ENCODE measurements around the gene NLRX1. TPM values are rescaled to one million over a fixed set of nuclear protein-coding genes. Genes with fewer than 3 reads are reported as not detected.
"Not testable (repeated sequence)": the region's sequence is repeated elsewhere in the genome, so short reads cannot be mapped to it uniquely, and the experiment has no call there.

The NLRX1 gene
- total RNA-seq, 1 experiment from 2014 or later, result 5.5 TPM

DNA sequence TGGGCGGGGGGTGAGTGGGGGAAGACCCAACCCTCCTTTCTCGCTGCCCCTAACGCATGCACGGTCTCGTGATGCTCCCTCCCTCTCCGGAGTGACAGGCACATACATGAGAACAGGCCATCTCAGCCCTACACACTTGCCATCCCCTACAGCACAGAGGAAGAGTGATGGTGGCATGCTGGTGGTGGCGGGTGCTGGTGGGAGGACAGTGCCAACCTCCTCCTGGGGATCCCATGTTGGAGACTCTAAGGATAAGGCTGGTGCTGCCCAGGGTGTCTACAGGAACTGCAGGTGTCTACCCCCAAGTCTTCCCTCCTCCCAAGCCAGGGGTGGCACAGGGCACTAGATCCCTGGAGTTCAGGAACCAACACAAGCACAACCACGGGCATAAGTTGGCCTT, 6.7 kb upstream of the NLRX1 start:
- DNase-seq (ENCODE audit: low read depth in 1 of 2, low spot score in 2 of 2), result no peak
- no peak overlapping the region for H3K27ac ChIP-seq
- H3K4me3 ChIP-seq, result no peak overlapping the region
- no peaks in the 10 kb centered on the region for H3K36me3 ChIP-seq
- no peaks in the 10 kb centered on the region for H3K9me3 ChIP-seq (replicated peaks)
- peaks cover 7% of the 10 kb centered on the region for H3K4me1 ChIP-seq (replicated peaks)
- H3K27me3 ChIP-seq (replicated peaks), result no peaks in the 10 kb centered on the region

DNA sequence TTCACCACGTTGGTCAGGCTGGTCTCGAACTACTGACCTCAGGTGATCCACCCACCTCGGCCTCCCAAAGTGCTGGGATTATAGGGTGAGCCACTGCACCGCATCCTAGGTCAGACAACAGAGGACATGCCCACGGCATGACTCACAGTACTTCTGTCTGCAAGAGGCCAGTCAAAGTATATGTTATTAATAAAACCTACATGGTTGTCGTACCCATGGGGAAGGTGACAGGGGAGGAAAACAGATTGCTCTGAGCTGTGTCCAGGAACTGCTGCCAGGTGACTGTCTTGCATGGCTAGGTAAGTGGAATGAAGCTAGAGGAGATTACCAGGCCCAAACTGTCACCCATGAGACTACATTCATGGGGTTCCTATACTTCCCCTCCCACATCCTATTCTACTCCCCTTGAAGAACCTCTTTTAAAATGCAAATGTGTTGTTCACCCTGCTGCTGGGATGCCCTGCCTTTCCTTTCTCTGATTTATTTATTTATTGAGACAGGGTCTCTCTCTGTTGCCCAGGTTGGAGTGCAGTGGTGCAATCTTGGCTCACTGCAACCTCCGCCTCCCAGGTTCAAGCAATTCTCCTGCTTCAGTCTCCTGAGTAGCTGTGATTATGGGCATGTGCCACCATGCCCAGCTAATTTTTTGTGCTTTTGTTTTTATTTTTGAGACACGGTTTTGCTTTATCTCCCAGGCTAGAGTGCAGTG, 2.0 kb upstream of the NLRX1 start:
- no peaks in the 10 kb centered on the region for H3K9me3 ChIP-seq (replicated peaks)
- DNase-seq (ENCODE audit: low read depth in 1 of 2, low spot score in 2 of 2), result peak; percentile 27 to 64
- peaks cover 14% of the 10 kb centered on the region for H3K4me1 ChIP-seq (replicated peaks)
- H3K4me3 ChIP-seq, result no peak overlapping the region
- H3K27me3 ChIP-seq (replicated peaks), result no peaks in the 10 kb centered on the region
- peak overlapping the region; percentile 28; the same call in 1 of the 2 replicates for H3K27ac ChIP-seq
- no peaks in the 10 kb centered on the region for H3K36me3 ChIP-seq

DNA sequence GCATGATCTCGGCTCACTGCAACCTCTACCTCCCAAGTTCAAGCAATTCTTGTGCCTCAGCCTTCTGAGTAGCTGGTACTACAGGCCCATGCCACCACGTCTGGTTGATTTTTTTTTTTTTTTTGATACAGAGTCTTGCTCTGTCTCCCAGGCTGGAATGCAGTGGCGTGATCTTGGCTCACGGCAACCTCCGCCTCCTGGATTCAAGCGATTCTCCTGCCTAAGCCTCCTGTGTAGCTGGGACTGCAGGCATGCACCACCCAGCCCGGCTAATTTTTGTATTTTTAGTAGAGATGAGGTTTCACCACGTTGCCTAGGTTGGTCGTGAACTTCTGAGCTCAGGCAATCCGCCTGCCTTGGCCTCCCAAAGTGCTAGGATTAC, 1.5 kb upstream of the NLRX1 start:
- not testable (repeated sequence) for H3K27me3 ChIP-seq (replicated peaks); DNase-seq (ENCODE audit: low read depth in 1 of 2, low spot score in 2 of 2); H3K9me3 ChIP-seq (replicated peaks); H3K36me3 ChIP-seq; H3K4me3 ChIP-seq; H3K27ac ChIP-seq
- H3K4me1 ChIP-seq (replicated peaks), result peaks cover 14% of the 10 kb centered on the region

DNA sequence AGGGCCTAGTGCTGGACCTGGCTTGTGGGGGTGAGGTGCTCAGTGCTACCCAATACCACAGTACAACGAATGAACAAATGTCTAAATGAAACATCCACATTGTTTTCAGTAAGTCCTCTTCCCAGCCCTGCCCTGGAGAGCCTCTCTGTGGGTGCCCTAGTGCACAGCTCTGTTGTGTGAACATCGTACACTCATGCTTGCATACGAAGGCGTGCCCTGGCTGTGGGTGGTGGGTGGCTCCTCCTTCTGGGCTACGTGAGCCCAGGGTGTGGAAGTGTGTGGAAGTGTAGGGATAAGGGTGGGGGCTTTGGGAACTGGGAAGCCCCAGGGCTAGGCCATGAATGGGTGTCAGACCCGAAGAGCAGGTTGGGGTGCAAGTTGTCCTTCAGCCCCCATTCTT, 592 bp upstream of the NLRX1 start:
- Histone ChIP-seq H3K36me3 (no peaks in the 10 kb centered on the region), H3K9me3 (replicated peaks) (no peaks in the 10 kb centered on the region), H3K4me1 (replicated peaks) (peaks cover 14% of the 10 kb centered on the region), H3K4me3 (no peak overlapping the region), H3K27ac (no peak overlapping the region), H3K27me3 (replicated peaks) (no peaks in the 10 kb centered on the region)
- DNase-seq (ENCODE audit: low read depth in 1 of 2, low spot score in 2 of 2), result no peak

DNA sequence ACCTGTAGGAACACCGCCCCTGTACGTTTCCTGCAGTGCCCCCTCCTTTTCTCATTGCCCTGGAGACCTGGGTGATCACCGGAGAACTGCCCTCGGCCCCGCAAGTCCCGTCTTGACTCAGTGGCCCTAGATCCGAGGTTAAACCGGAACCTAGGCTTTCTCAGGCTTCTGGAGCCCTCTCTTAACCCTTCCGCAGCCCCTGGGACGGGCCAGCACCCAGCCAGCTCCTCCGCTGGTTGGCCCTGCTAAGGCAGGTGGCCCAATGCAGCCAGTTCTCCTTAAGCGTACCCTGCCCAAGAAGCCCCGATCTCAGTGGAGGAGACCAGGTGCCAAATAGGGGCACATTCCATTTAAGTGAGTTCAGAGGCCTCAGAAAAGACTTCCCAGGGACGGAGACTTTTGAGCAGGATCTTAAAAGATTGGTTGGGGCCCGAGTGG, 776 bp downstream of the NLRX1 start:
- no peaks in the 10 kb centered on the region for H3K9me3 ChIP-seq (replicated peaks)
- H3K4me3 ChIP-seq, result peak overlapping the region; percentile 82
- no peaks in the 10 kb centered on the region for H3K36me3 ChIP-seq
- H3K27ac ChIP-seq, result peak overlapping the region; percentile 96
- peaks cover 14% of the 10 kb centered on the region for H3K4me1 ChIP-seq (replicated peaks)
- peak in 1 of 2 experiments; percentile 47 for DNase-seq (ENCODE audit: low read depth in 1 of 2, low spot score in 2 of 2)
- no peaks in the 10 kb centered on the region for H3K27me3 ChIP-seq (replicated peaks)

DNA sequence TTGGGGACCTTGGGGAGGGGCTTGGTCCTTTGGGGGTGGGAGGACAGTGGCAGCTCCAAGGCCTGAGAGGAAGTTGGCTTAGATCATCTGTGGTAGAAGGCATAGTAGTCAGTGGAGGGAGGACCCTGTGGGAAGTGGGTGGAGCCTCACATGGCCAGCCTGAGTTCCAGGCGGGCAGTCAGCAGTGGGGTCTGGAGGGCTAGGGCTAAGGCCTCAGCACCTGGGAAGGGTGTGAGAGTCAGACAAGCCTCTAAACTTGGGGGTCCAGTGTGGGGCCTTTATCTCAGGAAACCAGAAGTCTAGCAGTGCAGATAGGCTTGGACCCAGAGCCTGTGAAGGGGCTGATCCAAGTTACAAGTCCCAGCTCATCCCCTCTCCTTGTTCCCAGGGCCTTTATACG, 4.0 kb downstream of the NLRX1 start:
- no peak for DNase-seq (ENCODE audit: low read depth in 1 of 2, low spot score in 2 of 2)
- H3K9me3 ChIP-seq (replicated peaks), result no peaks in the 10 kb centered on the region

DNA sequence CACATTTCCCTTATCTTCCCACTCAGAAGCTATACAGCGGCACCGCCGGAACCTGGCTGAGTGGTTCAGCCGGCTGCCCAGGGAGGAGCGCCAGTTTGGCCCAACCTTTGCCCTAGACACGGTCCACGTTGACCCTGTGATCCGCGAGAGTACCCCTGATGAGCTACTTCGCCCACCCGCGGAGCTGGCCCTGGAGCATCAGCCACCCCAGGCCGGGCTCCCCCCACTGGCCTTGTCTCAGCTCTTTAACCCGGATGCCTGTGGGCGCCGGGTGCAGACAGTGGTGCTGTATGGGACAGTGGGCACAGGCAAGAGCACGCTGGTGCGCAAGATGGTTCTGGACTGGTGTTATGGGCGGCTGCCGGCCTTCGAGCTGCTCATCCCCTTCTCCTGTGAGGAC, 4.9 kb downstream of the NLRX1 start:
- H3K9me3 ChIP-seq (replicated peaks), result no peaks in the 10 kb centered on the region
- no peaks in the 10 kb centered on the region for H3K27me3 ChIP-seq (replicated peaks)
- DNase-seq (ENCODE audit: low read depth in 1 of 2, low spot score in 2 of 2), result no peak
- no peaks in the 10 kb centered on the region for H3K36me3 ChIP-seq
- no peak overlapping the region for H3K27ac ChIP-seq
- H3K4me1 ChIP-seq (replicated peaks), result peaks cover 6% of the 10 kb centered on the region
- H3K4me3 ChIP-seq, result no peak overlapping the region

More for the DNA sequence above, 4.0 kb downstream of the NLRX1 start:
- Histone ChIP-seq H3K27me3 (replicated peaks) (no peaks in the 10 kb centered on the region), H3K4me1 (replicated peaks) (peaks cover 6% of the 10 kb centered on the region), H3K36me3 (no peaks in the 10 kb centered on the region), H3K4me3 (no peak overlapping the region), H3K27ac (no peak overlapping the region)

DNA sequence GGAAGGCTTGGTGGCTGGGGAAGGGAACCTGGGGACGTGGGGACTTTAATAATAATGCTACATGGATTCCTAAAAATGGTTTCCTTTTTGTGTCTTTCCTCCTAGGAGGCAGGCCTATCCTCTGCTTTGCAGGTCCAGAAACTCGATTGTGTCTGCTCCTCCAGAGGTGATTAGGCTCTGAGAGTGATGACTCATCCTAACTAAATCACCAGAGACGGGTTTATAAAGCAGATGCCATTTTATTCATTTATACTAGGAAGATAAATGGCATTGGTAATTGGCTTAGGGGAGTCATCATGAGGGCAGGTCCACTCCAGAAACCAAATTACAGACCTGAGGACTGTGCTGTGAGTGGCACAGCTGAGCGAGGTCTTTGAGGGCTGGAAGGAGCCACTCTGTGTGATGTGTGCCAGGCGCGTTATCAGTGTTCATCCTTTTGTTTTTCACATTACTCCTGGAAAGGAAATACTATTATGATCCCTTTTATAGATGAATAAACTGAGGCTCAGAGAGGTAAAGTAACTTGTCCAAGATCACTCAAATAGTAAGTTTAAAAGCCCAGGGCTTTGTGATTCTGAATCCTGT, 7.1 kb downstream of the NLRX1 start:
- Histone ChIP-seq H3K27ac (no peak overlapping the region), H3K27me3 (replicated peaks) (no peaks in the 10 kb centered on the region), H3K9me3 (replicated peaks) (no peaks in the 10 kb centered on the region), H3K36me3 (no peaks in the 10 kb centered on the region), H3K4me3 (no peak overlapping the region), H3K4me1 (replicated peaks) (no peaks in the 10 kb centered on the region)
- DNase-seq (ENCODE audit: low read depth in 1 of 2, low spot score in 2 of 2), result no peak

DNA sequence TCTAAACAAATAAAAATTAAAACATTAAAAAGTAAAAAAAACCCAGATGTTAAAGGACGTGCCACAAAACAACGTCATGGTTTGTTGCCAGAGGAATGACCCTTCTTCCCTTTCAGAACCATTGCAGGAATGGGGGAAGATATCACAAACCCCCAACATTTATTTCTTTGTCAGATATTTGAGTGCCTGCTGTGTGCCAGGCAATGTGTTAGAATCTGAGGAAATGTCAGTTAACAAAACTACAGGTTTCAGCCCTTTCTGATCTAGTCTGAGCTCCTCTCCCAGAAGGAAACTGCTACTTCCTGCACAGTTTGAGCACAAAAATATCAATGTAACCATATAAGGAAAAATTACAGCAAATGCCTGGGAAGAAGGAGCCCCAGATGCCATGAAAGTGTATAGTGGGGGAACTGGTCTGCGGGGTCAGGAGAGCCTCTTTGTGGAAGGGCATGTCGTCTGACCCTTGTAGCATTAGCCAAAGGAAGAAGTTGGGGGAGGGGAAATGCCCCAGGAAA, 9.7 kb downstream of the NLRX1 start:
- DNase-seq (ENCODE audit: low read depth in 1 of 2, low spot score in 2 of 2), result no peak
- Histone ChIP-seq H3K9me3 (replicated peaks) (no peaks in the 10 kb centered on the region), H3K36me3 (no peaks in the 10 kb centered on the region), H3K27me3 (replicated peaks) (no peaks in the 10 kb centered on the region), H3K4me1 (replicated peaks) (no peaks in the 10 kb centered on the region), H3K27ac (no peak overlapping the region), H3K4me3 (no peak overlapping the region)

DNA sequence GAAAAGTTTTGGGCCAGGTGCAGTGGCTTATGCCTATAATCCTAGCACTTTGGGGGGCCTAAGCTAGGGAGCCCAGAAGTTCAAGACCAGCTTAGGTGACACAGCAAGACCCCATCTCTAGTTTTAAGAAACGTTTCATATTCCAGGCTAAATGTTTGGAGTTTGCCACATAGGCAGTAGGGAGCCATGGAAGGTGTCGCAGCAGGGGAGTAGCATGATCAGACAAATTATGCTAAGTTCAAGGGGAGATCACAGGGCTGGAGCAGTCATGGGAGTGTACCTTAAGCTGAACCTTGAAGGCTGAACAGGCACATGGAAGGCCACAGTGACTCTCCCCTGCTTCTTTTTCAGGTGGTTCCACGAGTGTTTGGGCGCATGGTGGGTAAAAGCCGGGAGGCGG, 10.8 kb downstream of the NLRX1 start:
- Histone ChIP-seq H3K4me3 (no peak overlapping the region), H3K36me3 (no peaks in the 10 kb centered on the region), H3K4me1 (replicated peaks) (no peaks in the 10 kb centered on the region), H3K27ac (no peak overlapping the region), H3K9me3 (replicated peaks) (no peaks in the 10 kb centered on the region), H3K27me3 (replicated peaks) (no peaks in the 10 kb centered on the region)
- DNase-seq (ENCODE audit: low read depth in 1 of 2, low spot score in 2 of 2), result no peak

DNA sequence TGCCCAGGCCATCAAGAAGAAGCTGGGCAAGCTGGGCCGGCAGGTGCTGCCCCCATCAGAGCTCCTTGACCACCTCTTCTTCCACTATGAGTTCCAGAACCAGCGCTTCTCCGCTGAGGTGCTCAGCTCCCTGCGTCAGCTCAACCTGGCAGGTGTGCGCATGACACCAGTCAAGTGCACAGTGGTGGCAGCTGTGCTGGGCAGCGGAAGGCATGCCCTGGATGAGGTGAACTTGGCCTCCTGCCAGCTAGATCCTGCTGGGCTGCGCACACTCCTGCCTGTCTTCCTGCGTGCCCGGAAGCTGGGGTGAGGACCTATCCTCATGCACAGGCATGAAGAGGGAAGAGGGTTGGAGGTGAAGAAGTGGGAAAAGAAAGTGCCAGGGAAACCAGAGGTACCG, 11.5 kb downstream of the NLRX1 start:
- H3K27ac ChIP-seq, result no peak overlapping the region
- H3K9me3 ChIP-seq (replicated peaks), result no peaks in the 10 kb centered on the region
- no peak overlapping the region for H3K4me3 ChIP-seq
- H3K36me3 ChIP-seq, result no peaks in the 10 kb centered on the region
- no peaks in the 10 kb centered on the region for H3K4me1 ChIP-seq (replicated peaks)
- no peaks in the 10 kb centered on the region for H3K27me3 ChIP-seq (replicated peaks)
- no peak for DNase-seq (ENCODE audit: low read depth in 1 of 2, low spot score in 2 of 2)

DNA sequence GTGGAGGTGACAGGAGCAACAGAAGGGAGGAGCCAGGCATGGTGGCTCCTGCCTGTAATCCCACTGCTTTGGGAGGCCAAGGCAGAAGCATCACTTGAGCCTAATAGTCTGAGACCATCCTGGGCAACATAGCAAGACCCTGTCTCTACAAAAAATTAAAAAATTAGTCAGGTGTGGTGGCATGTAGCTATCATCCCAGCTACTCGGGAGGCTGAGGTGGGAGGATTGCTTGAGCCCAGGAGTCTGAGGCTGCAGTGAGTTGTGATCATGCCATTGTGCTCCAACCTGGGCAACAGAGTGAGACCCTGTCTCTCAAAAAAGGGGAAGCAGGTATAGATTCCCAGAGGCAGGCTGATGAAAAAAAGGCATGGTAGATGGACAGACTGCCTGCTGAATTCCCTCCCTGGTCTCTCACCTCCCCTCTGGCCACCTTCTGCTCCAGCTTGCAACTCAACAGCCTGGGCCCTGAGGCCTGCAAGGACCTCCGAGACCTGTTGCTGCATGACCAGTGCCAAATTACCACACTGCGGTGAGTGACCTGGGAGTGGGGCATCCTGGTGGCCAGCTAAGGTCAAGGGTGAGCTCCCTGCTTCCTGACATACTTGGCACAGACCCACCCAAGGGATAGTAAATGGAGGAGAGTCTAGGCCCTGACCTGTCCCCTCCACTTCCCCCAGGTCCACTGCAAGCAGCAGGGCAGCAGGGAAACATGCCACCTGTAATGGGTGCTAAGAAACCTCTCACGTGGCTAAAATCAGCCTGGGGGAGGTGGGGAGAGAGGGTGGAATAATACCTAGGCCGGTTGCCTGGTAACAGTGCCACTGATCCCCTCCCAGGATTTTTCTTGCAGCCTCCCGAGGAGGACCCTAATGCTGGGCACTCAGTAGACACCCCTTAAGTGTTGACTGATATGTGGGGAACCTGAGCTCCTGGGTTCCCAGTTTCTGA, 12.5 kb downstream of the NLRX1 start:
- no peak for DNase-seq (ENCODE audit: low read depth in 1 of 2, low spot score in 2 of 2)
- H3K9me3 ChIP-seq (replicated peaks), result no peaks in the 10 kb centered on the region
- H3K4me1 ChIP-seq (replicated peaks), result no peaks in the 10 kb centered on the region
- H3K36me3 ChIP-seq, result no peaks in the 10 kb centered on the region
- H3K27ac ChIP-seq, result no peak overlapping the region
- H3K4me3 ChIP-seq, result no peak overlapping the region
- no peaks in the 10 kb centered on the region for H3K27me3 ChIP-seq (replicated peaks)

DNA sequence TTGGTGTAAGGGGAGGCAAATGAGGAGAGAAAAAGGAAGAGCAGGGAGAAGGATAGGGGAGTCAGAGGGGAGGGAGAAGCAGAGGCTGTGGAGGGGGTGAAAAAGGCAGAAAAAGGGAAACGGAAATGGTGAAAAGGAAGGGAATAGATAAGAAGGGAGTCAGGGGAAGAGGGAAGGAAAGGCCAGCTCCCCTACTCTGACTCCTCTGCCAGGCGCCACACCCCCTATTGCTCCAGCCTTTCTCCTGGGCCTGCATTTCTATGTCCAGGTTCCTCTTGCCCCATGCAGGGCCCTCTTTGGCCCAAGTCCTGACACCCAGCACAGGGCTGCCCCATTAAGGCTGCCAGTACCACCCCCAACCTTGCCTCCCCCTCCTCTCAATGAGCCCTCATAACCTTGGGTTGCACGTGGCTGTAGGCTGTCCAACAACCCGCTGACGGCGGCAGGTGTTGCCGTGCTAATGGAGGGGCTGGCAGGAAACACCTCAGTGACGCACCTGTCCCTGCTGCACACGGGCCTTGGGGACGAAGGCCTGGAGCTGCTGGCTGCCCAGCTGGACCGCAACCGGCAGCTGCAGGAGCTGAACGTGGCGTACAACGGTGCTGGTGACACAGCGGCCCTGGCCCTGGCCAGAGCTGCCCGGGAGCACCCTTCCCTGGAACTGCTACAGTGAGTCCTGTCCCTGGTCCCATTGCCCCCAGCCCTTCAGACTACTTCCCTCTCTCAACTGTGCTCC, 13.3 kb downstream of the NLRX1 start:
- Histone ChIP-seq H3K4me1 (replicated peaks) (no peaks in the 10 kb centered on the region), H3K27me3 (replicated peaks) (no peaks in the 10 kb centered on the region), H3K27ac (no peak overlapping the region), H3K4me3 (no peak overlapping the region), H3K9me3 (replicated peaks) (no peaks in the 10 kb centered on the region), H3K36me3 (no peaks in the 10 kb centered on the region)
- no peak for DNase-seq (ENCODE audit: low read depth in 1 of 2, low spot score in 2 of 2)

All from SJSA1 (cell line).